NOMO-1 (cell line): ENCODE data around the gene TRIM4.
"Not testable (repeated sequence)": the region's sequence is repeated elsewhere in the genome, so short reads cannot be mapped to it uniquely, and the experiment has no call there.

ENCODE experiments used
- DNase-seq, 2 experiments: peaks; one replicate each; lab custom pipeline; 2025; ENCODE audit not compliant: unreplicated experiment in 2 of 2; lab: John Stamatoyannopoulos, UW

Gene TRIM4

DNA sequence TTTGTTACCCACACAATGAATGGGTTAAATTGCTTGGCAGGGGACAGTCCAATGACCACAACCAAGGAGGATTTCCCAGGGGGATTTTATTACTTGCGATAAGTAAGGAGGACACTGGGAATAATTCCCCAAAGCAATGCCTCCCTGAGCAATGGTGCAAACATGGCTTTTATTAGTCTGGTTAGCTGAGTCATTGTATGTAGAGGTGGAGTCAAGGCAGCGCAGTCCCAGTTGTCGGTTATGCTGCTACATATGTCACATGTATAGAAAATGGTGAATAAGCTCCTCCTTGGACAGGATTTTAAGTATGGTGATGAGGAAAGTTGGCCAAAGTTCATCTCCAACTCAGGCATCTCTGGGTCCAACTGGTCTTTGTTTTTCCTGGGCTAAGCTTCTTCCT is 3.9 kb upstream of the TRIM4 start:
- no peak for DNase-seq

GRCh38 chr7:99920149-99920548 is 819 bp upstream of the TRIM4 start:
- DNase-seq = no peak

DNA sequence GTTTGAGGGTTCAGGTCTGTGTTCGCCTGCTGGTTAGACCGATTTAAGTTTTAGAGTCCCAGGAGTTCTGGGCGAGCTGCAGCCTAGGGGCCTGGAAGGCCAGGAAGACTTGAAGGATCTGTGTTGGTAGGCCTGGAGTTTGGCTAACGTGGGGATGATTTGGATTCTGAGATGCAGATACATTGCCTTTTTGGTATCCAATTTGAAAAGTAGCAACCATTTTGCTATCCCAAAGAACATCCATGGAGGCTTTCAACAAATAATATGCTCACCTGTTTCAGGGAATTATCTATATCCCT is 433 bp upstream of the TRIM4 start:
- DNase-seq = no peak

DNA sequence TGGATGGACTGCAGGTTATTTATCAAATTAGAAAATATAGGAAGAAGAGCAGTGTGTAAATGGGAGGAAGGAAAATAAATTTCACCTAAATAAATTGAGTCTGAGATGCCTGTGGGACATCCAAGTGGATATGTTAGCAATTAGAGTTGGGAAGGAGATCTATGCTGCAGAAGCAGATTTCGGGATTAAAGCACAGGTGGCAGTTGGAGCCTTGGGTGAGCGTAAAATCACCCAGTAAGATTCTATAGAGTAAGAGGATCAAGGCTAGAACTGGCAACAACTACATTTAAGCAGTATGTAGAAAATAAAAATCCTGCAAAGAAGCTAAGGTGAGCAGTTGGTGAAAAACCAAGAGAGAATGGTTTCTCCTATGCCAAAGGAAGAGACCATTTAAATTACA is 8.4 kb downstream of the TRIM4 start:
- DNase-seq = no peak

GRCh38 chr7:99901581-99901980 is 17.7 kb downstream of the TRIM4 start:
- no peak for DNase-seq

DNA sequence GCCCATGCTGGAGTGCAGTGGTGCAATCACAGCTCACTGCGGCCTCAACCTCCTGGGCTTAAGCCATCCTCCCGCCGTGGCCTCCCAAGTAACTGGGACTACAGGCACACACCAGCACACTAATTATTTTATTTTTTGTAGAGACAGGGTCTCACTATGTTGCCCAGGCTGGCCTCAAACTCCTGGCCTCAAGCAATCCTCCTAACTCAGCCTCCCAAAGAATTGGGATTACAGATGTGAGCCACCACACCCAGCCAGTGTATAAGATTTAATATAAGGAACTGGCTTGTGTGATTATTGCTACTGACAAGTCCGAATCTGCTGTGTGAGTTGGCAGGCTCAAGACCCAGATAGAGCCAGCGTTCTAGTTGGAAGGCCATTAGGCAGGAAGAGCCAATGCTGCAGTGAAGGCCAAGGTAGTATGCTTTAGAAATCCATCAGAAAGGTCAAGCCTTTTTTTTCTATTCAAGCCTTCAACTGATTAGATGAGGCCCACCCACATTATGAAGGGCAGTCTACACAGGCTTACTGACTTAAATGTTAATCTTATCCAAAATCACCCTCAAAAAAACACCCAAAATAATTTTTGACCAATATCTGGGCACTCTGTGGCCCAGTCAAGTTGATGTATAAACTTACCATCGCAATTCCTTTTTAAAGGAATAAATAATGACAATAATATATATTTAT is 19.4 kb downstream of the TRIM4 start:
- DNase-seq = no peak

GRCh38 chr7:99898836-99899235 is 20.5 kb downstream of the TRIM4 start:
- DNase-seq = no peak

DNA sequence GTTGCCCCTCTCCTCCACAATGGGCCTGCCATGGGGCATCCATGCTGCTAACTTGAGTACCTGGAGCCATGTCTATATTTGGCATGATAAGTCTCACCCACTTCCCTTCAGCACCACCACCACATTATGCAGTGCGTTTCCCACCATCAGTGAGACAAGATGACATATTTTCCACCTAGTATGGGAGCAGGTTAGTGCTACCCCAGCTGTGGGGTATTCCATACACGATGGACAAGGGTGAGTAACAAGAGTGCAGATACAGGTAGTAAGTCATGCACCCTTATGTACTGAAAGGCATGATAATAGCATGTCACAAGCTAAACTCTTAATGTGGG is 21.3 kb downstream of the TRIM4 start:
- no peak for DNase-seq

- DNase-seq = peak; percentile 20 to 24
Measured at GRCh38 chr7:99897322-99898022, 21.9 kb downstream of the TRIM4 start.

GRCh38 chr7:99894738-99895137 is 24.6 kb downstream of the TRIM4 start:
- DNase-seq = no peak

GRCh38 chr7:99893280-99893679 is 26.1 kb downstream of the TRIM4 start:
- no peak for DNase-seq

GRCh38 chr7:99890348-99890747 is 29.0 kb downstream of the TRIM4 start:
- DNase-seq = not testable (repeated sequence)

DNA sequence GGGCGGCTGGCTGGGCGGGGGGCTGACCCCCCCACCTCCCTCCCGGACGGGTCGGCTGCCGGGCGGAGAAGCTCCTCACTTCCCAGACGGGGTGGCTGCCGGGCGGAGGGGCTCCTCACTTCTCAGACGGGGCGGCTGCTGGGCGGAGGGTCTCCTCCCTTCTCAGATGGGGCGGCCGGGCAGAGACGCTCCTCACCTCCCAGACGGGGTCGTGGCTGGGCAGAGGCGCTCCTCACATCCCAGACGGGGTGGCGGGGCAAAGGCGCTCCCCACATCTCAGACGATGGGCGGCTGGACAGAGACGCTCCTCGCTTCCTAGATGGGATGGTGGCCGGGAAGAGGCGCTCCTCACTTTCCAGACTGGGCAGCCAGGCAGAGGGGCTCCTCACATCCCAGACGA is 31.0 kb downstream of the TRIM4 start:
- not testable (repeated sequence) for DNase-seq

DNA sequence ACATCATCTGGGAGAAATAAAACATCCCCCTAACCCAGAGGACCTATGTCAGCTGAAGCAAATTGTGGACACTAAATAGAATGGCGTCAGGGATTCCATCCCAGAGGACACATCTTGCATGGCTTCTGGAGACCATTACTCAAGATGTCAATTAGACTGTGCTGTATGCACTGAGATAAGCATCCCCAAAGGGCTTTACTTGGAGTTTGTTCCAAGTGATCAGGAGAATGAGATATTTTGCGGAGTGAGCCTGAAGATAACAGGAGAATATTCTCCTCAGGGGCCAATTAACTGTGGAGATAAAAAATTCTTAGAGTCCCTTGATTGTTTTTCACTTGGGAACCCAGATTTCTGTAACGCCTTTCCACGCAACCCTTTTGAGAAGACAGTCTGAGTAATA is 38.0 kb downstream of the TRIM4 start:
- DNase-seq = no peak

GRCh38 chr7:99876933-99877332 is 42.4 kb downstream of the TRIM4 start, which contains the start of gene OR2AE1:
Gene OR2AE1, minus strand, starts transcription at chr7:99877033. Its CDS starts 0 bp downstream, at chr7:99877033.
- no peak for DNase-seq

DNA sequence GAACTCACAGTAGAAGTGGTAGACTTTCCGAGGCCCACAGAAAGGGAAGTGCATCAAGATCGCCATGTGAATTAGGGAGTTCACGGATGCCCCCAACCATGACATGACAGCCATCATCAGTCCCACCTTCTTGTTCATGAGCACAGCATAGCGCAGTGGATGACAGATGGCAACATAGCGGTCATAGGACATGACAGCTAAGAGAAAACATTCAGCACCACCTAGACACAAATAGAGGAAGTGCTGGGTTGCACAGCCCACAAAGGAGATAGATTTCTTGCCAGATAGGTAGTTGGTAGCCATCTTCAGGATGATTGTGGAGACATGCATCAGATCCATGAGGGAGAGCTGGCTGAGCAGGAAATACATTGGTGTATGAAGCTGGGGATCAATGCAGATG is 42.8 kb downstream of the TRIM4 start:
- DNase-seq = peak in 1 of 2 experiments; percentile 27

DNA sequence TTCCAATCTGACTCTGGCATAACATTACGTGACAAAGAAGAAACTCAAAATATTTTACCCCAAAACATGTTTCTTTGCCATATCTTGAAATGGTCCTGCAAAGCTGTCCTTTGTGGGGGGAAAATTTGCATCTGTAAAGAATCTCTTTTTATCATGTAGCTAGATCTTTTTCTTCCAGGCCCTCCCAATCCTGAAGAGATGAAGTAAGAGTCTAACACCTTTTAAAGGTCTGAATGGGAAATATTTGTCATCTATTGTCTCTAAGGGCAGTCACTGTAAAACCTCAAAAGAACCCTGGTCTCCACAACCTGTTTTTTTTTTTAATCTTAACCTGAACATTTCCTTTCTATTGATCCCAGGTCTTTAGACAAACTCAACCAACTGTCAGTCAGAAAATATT is 51.1 kb downstream of the TRIM4 start:
- no peak for DNase-seq

DNA sequence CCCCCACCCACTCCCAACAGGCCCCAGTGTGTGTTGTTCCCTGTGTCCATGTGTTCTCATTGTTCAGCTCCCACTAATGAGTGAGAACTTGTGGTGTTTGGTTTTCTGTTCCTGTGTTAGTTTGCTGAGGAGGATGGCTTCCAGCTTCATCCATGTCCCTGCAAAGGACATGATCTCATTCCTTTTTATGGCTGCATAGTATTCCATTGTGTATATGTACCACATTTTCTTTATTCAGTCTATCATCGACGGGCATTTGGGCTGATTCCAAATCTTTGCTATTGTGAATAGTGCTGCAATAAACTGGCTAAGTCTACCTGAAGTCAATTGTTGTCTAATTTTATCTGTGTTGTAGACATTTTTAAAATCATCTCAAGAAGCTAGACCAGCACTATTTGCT is 51.9 kb downstream of the TRIM4 start:
- DNase-seq = not testable (repeated sequence)

DNA sequence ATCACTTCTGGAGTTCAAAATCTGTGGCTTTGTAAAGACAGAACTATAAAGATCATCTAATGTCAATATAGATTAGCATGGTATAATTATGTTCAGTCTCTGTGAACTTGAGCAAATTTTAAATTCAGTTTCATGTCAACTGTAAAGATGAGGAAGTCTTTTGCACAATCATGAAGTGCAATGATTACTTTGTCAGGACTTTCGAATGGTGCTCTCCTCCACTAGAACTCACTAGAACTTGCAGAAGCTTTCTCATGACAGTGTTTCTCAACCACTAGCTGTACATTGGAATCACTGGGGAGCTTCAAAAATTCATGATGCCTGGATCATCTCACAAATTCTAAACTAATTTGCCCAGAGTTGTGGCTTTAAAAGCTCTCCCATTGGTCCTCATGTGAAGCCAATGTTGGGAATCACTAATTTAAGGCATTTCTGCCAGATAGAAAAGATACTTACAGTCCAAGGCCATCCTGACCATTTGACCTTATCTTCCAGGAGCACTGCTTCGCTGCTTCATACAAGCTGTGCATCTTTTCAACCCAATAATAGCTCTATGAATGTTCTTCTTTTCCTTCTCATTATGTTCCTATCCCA is 55.4 kb downstream of the TRIM4 start:
- DNase-seq = peak in 1 of 2 experiments; percentile 69

- no peak for DNase-seq
Measured at GRCh38 chr7:99860281-99861127, 58.8 kb downstream of the TRIM4 start.

GRCh38 chr7:99855236-99855635 is 64.1 kb downstream of the TRIM4 start:
- DNase-seq = no peak
